Measurements from ENCODE around the gene GAN. TPM values are rescaled to one million over a fixed set of nuclear protein-coding genes. Genes with fewer than 3 reads are reported as not detected.

The GAN gene
- total and polyA plus RNA-seq, 10 of the 15 experiments (the other 5 are each of a cell fraction or from before 2014, with no cell fraction given): 0.42 to 8.4 (median 2.5) TPM

DNA sequence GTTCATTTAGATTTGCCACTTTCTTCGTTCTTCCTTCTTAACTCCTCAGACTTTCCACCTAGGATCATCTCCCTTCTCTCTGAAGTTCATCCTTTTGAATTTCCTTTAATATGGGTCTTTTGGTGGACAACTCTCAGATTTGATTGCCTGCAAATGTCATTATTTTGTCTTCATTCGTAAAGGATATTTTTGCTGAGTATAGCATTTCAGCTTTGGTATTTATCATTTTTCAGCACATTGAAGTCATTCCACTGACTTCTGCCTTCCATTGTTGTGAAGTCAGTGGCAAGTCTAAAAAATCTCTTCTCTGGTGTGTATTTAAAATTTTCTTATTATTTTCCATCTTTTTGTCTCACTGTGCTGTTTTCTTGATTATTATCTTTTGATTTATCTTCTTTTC is 45.4 kb downstream of the GAN start:
- ChIA-PET RAD21 (ENCODE audit: unreplicated experiment) (no interaction called here), SMC1A (ENCODE audit: uncharacterized antibody, unreplicated experiment) (interaction anchor here (0.7 kb wide), 1 partner anchor 22 kb away, joined by 3 read pairs; no protein-coding TSS in a partner anchor), POLR2A (no interaction called here), CTCF (no interaction called here)
- H3K36me3 ChIP-seq (ENCODE audit: control insufficient read depth in 2 of 2, insufficient read depth in 2 of 2, low read length in 1 of 2): peaks cover 3 to 7% of the 10 kb centered on the region in 2 experiments; a peak in 2 of 4 replicates
- ATAC-seq (no peak), DNase-seq (ENCODE audit: low read depth, low spot score) (no peak), FAIRE-seq (no peak)
- H3K79me2 ChIP-seq (ENCODE audit: control insufficient read depth, insufficient read depth, low read length): no peaks in the 10 kb centered on the region
- H3K27ac ChIP-seq (ENCODE audit: control insufficient read depth, insufficient read depth): no peak overlapping the region
- no peaks in the 10 kb centered on the region for H3K27me3 ChIP-seq (replicated peaks in 1 of 2; ENCODE audit: control insufficient read depth in 2 of 2, insufficient read depth in 2 of 2, low read length in 1 of 2)
- 100% methylated on average over 2 of the region's 2 CpGs for WGBS (ENCODE audit: insufficient coverage, insufficient replicate concordance, low lambda C conversion rate, missing lambda C conversion rate)
- TF ChIP-seq POLR2AphosphoS5 (IDR thresholded peaks at IDR 0.05; ENCODE audit: low read length) (no peak), PML (IDR thresholded peaks at IDR 0.05; ENCODE audit: low read length) (no peak), NR2C1 (IDR thresholded peaks at IDR 0.05) (no peak)
- H3K4me1 ChIP-seq (ENCODE audit: control insufficient read depth, insufficient read depth, low read length): no peaks in the 10 kb centered on the region
- no peak overlapping the region for H2AFZ ChIP-seq (ENCODE audit: control insufficient read depth, low read depth, low read length)
- H3K4me3 ChIP-seq: no peak overlapping the region
- in situ Hi-C loops (cut with MboI): no loop called here
- no TSS peak for BruUV-seq (replicated peaks)
- no peaks in the 10 kb centered on the region for H3K9me3 ChIP-seq (replicated peaks; ENCODE audit: control insufficient read depth, insufficient read depth, low read length)
- intact Hi-C loops (cut with micrococcal nuclease; ENCODE audit: unreplicated experiment): loop anchor here (10.0 kb wide), 2 partner anchors 515 to 875 kb away; no protein-coding TSS in a partner anchor
- H3K4me2 ChIP-seq (ENCODE audit: control insufficient read depth, insufficient read depth): no peak overlapping the region
- no peak overlapping the region for H3K9ac ChIP-seq (ENCODE audit: control insufficient read depth, insufficient read depth, low read length)
- no peaks in the 10 kb centered on the region for H4K20me1 ChIP-seq (ENCODE audit: control insufficient read depth, insufficient read depth)

DNA sequence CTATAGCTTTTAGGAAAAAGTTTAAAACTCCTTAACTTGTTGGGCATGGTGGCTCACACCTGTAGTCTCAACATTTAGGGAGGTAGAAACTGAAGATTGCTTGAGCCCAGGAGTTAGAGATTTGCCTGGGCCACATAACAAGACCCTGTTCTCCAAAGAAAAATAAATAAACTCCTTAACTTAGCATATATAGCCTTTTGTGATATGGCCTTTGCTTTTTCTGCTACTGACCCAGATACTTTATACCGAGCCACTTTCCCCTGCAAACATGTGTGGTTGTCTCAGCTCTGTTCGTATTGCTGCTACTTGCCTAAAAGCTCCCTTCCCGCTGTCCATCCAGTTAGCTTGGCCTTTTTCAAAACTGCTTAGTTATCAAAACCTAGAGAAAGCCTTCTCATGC is 51.0 kb downstream of the GAN start:
- POLR2A ChIA-PET: no interaction called here
- SMC1A ChIA-PET (ENCODE audit: uncharacterized antibody, unreplicated experiment): interaction anchor here (0.7 to 2.7 kb wide), 16 partner anchors 10 to 864 kb away, joined by 3 to 24 read pairs (median 4); no protein-coding TSS in a partner anchor
- ATAC-seq: no peak
- peaks cover 4% of the 10 kb centered on the region; the same call in 1 of the 2 replicates for H3K4me1 ChIP-seq (ENCODE audit: control insufficient read depth, insufficient read depth, low read length)
- no peak overlapping the region for H3K27ac ChIP-seq (ENCODE audit: control insufficient read depth, insufficient read depth)
- no TSS peak for BruUV-seq (replicated peaks)
- no peaks in the 10 kb centered on the region for H3K79me2 ChIP-seq (ENCODE audit: control insufficient read depth, insufficient read depth, low read length)
- H2AFZ ChIP-seq (ENCODE audit: control insufficient read depth, low read depth, low read length): no peak overlapping the region
- FAIRE-seq: no peak
- no peaks in the 10 kb centered on the region for H4K20me1 ChIP-seq (ENCODE audit: control insufficient read depth, insufficient read depth)
- H3K36me3 ChIP-seq (ENCODE audit: control insufficient read depth in 2 of 2, insufficient read depth in 2 of 2, low read length in 1 of 2): peaks cover 3 to 7% of the 10 kb centered on the region in 2 experiments
- no peak for TF ChIP-seq HDAC6 (IDR thresholded peaks at IDR 0.05; ENCODE audit: unreplicated experiment)
- TF ChIP-seq FOXK2 (IDR thresholded peaks at IDR 0.05): no peak
- TF ChIP-seq ZNF217 (IDR thresholded peaks at IDR 0.05): no peak
- no peak for TF ChIP-seq ZBED1 (IDR thresholded peaks at IDR 0.05; ENCODE audit: borderline replicate concordance)
- TF ChIP-seq, protein P1, sequence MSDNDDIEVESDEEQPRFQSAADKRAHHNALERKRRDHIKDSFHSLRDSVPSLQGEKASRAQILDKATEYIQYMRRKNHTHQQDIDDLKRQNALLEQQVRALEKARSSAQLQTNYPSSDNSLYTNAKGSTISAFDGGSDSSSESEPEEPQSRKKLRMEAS (IDR thresholded peaks at IDR 0.05; ENCODE audit: low read depth, low read length): no peak
- TF ChIP-seq POLR2AphosphoS5 (IDR thresholded peaks at IDR 0.05; ENCODE audit: low read length): no peak
- TF ChIP-seq, protein P2, sequence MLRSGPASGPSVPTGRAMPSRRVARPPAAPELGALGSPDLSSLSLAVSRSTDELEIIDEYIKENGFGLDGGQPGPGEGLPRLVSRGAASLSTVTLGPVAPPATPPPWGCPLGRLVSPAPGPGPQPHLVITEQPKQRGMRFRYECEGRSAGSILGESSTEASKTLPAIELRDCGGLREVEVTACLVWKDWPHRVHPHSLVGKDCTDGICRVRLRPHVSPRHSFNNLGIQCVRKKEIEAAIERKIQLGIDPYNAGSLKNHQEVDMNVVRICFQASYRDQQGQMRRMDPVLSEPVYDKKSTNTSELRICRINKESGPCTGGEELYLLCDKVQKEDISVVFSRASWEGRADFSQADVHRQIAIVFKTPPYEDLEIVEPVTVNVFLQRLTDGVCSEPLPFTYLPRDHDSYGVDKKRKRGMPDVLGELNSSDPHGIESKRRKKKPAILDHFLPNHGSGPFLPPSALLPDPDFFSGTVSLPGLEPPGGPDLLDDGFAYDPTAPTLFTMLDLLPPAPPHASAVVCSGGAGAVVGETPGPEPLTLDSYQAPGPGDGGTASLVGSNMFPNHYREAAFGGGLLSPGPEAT (IDR thresholded peaks at IDR 0.05; ENCODE audit: low read depth): no peak
- TF ChIP-seq SMC3 (IDR thresholded peaks at IDR 0.05; ENCODE audit: borderline replicate concordance, low read length): no peak
- H3K4me3 ChIP-seq: no peak overlapping the region
- in situ Hi-C loops (cut with MboI): loop anchor here (5.0 kb wide), 1 partner anchor 362 kb away; no protein-coding TSS in a partner anchor
- intact Hi-C loops (cut with micrococcal nuclease; ENCODE audit: unreplicated experiment): loop anchor here (1.0 to 10.0 kb wide), 7 partner anchors 37 to 869 kb away; no protein-coding TSS in a partner anchor
- H3K4me2 ChIP-seq (ENCODE audit: control insufficient read depth, insufficient read depth): no peak overlapping the region
- no peak for DNase-seq (ENCODE audit: low read depth, low spot score)
- no peak overlapping the region for H3K9ac ChIP-seq (ENCODE audit: control insufficient read depth, insufficient read depth, low read length)
- CTCF ChIA-PET: interaction anchor here (0.6 to 5.6 kb wide), 27 partner anchors 10 to 864 kb away, joined by 3 to 30 read pairs (median 5); partner anchors contain the start of gene GAN
- no peaks in the 10 kb centered on the region for H3K9me3 ChIP-seq (replicated peaks; ENCODE audit: control insufficient read depth, insufficient read depth, low read length)
- H3K27me3 ChIP-seq (replicated peaks in 1 of 2; ENCODE audit: control insufficient read depth in 2 of 2, insufficient read depth in 2 of 2, low read length in 1 of 2): no peaks in the 10 kb centered on the region
- 85% methylated on average over 3 of the region's 3 CpGs for WGBS (ENCODE audit: insufficient coverage, insufficient replicate concordance, low lambda C conversion rate, missing lambda C conversion rate)
- RAD21 ChIA-PET (ENCODE audit: unreplicated experiment): interaction anchor here (1.0 to 3.6 kb wide), 8 partner anchors 10 to 508 kb away, joined by 3 to 18 read pairs (median 4); no protein-coding TSS in a partner anchor
